KG1 (cell line): ENCODE results near the gene GANC.

Experiments used
- DNase-seq: peaks from one replicate; lab custom pipeline; 2025; lab: John Stamatoyannopoulos, UW

Gene GANC

GRCh38 chr15:42348083-42348482 lies 75.1 kb downstream of the GANC start:
- no peak for DNase-seq

- DNase-seq: no peak
Measured at GRCh38 chr15:42349186-42349585, 76.2 kb downstream of the GANC start.

DNA sequence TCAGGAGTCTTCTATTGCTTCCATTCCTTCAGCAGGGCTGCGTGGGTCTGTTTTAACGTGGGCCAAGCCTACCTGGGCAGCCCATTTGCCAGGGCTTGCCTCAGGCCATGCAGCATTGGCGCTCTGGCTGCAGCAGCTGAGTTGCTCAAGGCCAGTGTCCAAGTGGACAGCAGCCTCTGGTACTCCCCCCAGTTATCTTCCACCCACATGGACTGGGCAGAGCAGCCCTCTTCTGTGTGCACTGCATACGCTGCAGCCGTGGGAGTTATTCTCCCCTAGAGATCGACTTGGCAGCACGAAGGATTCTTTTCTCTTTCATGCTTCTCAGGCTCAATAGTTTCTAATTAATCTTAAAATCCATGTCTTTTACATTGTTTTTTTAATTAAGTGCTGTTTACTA lies 79.4 kb downstream of the GANC start:
- DNase-seq: no peak

DNA sequence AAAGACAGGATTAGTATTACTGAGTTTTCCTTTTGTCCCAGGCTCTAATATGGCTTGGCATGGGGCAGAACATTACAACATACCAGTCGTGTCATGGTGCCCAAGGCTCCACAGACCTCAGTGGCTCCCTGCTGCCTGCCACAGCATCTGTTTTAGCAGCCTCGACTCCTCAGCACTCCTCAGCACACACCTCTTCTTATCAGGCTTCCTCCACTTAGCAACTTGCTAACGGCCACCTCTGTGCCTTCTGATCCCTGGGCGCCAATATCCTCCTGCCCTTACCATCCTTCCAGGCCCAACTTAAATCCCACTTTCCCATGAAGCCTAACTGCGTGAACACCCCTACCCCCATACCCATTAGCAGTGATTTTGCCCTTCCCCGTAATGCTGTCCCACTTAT lies 80.1 kb downstream of the GANC start:
- no peak for DNase-seq

DNA sequence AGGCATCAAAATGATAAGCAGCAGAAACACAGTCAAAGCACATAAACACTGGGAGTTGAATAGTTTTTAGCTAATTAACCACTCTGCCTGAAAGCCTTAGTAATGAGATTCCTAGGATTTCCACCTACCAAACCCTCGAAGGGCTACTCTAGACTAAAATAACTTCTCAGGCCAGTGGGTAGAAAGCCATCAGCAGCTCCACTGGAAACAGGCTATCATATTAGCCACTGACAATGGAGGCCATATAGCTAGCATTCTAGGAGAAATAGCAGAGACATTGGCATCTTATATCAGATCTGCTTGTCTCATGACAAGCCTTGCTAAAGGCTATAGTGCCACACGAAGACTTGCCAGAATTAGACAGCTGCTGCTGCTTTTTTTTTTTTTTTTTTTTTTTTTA lies 81.8 kb downstream of the GANC start:
- no peak for DNase-seq

DNA sequence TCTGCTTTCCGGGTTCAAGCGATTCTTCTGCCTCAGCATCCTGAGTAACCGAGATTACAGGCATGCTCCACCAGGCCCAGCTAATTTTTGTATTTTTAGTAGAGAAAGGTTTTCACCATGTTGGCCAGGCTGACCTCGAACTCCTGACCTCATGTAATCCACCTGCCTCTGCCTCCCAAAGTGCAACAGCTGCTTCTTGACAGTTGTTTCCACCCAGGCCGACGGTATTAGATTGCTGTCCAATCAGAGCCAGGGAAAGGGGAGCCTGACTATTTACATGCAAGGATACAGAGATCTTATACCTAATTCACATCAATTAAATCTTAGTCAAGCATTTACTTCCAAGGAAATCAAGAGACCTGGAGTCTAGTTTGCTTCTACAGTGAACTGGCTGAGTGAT lies 82.3 kb downstream of the GANC start:
- no peak for DNase-seq

- no peak for DNase-seq
Measured at GRCh38 chr15:42356851-42357250, 83.8 kb downstream of the GANC start.

GRCh38 chr15:42358141-42358540 lies 85.1 kb downstream of the GANC start:
- DNase-seq: no peak

GRCh38 chr15:42359249-42359648 lies 86.2 kb downstream of the GANC start, which contains the start of gene CAPN3:
Gene CAPN3, plus strand, starts transcription at chr15:42359501. Its CDS starts 305 bp downstream, at chr15:42359806.
- DNase-seq: no peak

GRCh38 chr15:42359985-42360384 lies 87.0 kb downstream of the GANC start:
- DNase-seq: no peak

DNA sequence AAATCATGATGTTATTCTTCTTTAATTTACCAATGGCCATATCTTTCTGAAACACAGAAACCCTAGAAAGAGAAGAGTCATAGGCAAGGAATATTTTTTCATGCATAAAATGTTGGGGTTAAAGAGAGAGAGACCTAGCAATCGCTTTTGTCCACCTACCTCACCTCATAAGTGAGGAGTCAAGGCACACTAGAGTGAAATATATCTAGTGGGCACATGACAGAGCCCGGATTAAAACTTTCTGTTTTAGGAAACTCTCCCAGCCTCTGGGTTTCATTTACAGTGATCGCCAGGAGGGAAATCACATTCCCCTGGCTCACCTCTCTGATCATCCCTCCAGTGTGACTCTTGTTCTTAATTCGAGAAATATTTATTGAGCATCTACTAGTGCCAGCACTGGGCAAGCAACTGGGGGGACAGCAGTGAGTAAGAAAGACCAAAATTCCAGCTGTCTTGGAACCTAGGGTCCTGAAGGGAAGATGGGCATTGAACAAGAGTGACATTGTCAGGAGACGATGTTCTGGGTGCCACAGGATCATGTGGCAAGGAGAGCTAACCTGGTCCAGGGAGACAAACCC lies 87.6 kb downstream of the GANC start:
- no peak for DNase-seq

- DNase-seq: no peak
Measured at GRCh38 chr15:42363487-42363886, 90.5 kb downstream of the GANC start.

DNA sequence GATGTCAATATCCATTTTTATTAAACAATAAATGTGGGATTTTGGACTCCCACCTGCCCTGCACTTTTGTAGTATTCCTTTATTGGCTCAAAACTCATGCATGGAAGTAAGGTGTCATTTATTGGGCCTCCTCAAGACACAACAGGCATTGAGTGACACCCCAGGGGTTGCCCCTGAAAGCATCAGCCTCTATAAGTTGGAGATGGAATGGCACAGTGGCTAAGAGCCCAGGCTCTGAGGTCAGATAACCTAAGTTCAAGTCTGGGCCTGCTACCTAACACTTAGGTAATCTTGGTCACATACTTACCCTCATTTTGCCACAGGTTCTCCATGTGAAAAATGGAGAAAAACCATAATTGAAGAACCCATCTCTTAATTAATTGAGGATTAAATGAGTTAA lies 90.9 kb downstream of the GANC start:
- DNase-seq: no peak

DNA sequence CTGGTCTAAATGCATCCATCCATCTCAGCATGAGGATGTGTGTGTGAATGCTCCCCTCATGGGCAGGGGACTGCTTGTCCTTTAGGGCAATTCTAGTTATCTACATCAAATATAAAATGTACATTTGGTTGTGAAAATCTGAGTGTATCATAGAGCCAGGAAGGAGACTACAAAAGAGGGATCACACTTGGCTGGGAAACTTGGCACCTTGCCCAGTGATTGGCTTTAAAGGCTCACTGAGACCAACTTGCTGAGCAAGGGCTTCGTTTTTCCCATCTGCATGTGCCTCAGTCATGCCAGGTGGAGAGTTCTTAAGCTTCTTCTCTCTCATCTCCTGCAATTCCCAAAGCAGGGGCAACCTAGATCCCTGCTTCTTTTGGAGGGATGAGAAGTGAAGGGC lies 91.5 kb downstream of the GANC start:
- DNase-seq: no peak

DNA sequence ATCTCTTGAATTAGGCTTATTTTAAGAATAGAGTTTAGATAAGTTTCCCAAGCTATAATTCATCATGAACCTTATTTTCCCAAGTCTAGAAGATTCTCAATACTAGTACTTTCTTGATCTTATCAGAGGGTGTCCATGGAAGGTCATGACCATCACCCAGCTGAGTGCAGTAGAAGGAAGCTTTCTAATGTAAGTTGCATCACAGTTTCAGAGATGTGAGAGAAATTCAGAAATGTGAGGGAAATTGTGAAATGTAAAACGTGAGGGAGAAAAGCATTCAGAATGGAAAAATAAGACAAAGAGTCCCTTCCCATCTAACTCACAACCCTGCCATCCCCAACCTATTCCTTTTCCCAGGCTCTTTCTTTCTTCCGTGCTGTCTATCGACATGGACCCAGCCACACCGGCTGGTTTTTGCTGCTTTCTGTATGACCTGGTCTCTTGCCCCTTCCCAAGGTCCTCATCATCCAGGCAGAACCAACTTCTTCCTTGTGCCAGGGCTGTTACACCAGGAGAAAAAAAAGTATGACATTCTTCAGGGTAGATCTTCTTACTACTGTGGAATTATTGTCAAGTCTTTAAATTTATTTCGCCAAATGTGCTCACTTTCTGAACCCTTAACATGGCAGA lies 93.0 kb downstream of the GANC start:
- DNase-seq: no peak

- no peak for DNase-seq
Measured at GRCh38 chr15:42367041-42367440, 94.0 kb downstream of the GANC start.

GRCh38 chr15:42368096-42368495 lies 95.1 kb downstream of the GANC start:
- DNase-seq: no peak

DNA sequence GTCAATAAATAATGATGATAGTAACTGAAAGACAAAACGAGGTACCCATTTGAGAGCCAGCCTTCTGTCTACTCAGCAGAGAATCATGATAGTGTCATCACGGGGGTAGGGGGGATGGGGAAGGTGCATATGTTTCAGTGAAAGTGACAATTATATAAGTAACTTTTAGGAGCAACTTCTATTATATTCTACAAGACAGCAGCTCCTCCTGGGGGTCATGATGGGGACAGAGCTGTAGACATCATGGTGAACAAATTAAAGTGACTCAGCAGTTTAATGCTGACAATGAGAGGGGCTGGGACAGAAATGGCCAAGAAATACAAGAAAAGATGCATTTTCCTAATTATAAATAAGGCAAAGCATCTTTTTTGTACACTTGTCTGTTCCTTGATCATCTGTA lies 98.1 kb downstream of the GANC start:
- DNase-seq: no peak

DNA sequence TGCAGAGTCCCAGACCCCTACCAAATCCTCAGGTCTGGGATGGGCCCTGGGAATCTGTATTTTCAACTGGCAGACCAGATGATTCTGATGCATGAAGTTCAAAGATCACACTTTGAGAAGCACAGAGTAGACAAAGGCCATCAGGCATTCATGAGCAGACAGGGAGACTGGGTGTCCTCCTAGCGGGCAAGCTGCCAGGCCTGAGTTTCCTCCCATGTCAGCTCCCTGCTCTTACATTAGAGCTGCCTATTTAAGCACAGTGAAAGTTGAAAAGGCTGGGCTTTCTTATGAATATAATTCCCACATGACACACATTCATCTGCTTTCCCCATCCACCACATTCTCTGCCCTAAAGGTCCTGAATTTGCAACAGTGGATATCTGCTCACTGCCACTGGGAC lies 100.3 kb downstream of the GANC start:
- DNase-seq: no peak

DNA sequence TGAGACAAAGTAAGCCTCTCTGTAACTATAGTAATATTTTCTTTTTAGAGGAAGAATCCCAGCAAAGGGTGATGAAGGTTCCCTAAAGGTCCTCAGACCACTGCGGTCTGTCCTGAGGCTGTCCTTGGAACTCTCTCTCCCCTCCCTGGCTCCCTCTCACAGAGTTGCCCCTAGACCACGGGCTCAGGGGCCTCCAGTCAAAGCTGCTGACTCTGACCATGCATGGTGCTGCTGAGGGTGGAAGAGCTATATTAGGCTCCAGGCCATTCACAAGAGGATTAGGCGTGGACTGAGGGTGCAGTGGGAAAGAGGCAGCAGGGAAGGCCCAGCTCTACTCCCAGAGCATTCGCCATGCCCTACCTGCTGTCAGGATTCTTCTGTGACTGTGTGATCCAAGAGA lies 100.9 kb downstream of the GANC start:
- no peak for DNase-seq

DNA sequence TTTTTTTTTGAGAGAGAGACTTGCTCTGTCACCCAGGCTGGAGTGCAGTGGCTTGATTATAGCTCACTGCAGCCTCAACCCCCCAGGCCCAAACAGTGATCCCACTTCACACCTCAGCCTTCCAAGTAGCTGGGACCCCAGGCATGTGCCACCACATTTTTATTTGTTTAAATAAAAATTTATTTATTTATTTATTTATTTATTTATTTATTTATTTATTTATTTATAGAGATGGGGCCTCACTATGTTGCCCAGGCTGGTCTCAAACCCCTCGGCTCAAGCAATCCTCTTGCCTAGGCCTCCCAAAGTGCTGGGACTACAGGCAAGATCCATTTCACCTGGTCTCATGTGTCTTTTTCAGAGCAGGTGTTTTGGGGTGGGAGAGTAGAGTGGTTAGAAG lies 101.8 kb downstream of the GANC start:
- no peak for DNase-seq

GRCh38 chr15:42375252-42375651 lies 102.3 kb downstream of the GANC start:
- no peak for DNase-seq

- DNase-seq: no peak
Measured at GRCh38 chr15:42375941-42376340, 102.9 kb downstream of the GANC start.

DNA sequence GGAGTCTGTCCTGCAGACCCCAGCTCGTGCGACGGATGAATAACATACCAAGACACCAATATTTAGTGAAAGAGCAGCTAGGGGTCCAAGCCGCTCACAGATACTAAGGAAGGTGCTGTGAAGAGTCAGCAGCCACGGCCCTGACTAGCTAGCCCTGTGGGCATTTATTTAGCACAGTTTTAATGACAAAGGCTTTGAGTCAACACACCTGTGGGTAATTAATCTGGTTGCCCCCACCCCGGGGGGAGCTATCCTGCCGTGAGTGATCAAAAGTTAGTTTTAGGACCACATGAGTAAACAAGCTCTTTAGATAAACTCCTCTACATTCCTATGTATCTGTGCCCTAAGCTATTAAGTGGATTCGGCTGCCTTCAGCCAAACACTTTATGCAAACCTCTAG lies 105.0 kb downstream of the GANC start:
- no peak for DNase-seq
